Stimulated activated CD4-positive, alpha-beta T cell treated with anti-CD3 and anti-CD28 coated beads, TNF-alpha, amount 100 ng/mL, for 1 hour (primary cell): ENCODE measurements around the gene PPP2R2C.

Source experiments
- DNase-seq, 3 donors: peaks; one replicate each; pipeline ENCODE4 v3.0.0-alpha.2; 2020; ENCODE audit warnings: low read depth in 3 of 3, low spot score in 1 of 3

Gene PPP2R2C

GRCh38 chr4:6273661-6273990 is 198.8 kb downstream of the PPP2R2C start:
- no peak for DNase-seq

- DNase-seq, result no peak
These were observed 199.4 kb downstream of the PPP2R2C start for GRCh38 chr4:6272863-6273660.

DNA sequence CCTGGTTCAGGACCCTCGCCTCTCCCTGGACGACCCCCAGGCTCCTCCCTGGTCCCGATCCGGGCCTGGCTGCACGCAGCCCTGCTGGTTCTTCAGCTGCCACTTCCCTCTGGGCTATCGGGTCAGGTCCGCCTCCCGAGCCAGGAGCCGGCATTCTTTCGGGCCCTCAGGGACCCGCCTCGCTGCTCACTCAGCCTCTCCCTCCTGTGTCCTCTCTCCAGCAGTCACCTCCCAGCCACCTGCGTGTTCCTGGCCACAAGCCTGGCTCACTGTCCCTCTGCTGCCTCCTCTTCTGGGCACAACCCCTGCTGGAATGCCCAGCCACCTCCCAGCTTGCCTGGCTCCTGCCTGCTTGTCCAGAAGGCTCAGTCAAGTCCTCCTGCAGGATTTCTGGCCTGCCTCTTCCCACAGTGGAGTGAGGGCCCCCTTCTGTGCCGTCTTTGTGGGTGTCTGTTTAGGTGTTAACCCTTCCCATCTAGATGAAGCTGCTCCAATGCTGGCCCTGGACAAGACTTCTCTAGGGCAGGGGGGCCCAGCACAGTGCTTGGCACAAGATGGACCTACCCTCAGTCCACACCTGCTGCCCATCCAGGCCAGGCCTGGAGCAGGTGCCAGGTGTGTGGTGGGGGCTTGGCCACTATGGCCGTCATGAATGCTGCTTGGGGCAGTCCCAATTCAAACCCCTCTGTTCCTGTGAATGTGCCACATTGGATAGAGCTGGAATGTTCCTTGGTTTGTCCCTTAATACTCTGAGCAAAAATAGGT is 200.5 kb downstream of the PPP2R2C start:
- DNase-seq, result no peak

DNA sequence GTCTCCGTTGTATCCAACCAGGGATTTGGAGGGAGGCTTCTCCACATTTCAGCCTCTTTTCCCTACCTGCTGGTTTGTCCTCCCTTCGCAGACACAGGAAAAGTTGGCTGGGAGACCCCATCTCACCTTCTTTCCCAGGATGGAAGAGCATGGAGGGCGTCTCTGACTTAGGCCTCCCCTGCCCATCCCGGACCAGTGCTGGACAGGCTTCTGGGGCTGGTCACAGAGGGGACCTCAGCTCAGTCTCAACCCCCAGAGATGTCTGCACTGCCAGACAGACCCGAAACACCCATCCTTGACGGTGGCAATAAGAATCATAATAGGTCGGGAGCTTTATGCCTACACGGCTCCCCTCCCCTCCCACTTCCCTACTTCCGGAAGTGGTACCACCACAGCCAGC is 201.2 kb downstream of the PPP2R2C start:
- DNase-seq, result no peak

DNA sequence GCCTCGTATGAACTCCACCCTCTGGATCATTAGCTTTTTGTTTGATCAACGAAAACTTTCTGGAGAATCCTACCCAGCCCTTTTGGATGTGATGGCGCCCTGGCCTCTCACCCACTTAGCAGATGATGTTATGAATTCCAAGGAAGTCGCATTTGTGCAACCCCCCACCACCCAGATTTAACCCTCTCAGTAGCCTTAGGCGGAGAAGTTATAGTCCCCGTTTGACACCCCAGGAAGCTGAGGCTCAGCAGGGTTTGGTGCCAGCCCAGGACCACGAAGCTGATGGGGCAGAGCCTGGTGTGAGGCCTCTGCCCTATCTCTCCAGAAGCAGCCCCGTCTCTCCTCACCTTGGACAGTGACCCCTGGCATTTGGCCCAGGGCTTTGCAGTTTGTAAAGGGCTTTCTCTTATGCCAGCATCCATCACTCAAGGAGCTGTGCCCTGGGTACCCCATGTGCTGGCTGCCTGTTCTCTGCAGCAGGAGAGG is 201.7 kb downstream of the PPP2R2C start:
- no peak for DNase-seq
